Loucy (cell line): Measurements from ENCODE around the gene KCTD11.

ENCODE experiments used
- H2AFZ ChIP-seq: fragments of 200-600 bp; sonication (generic); 2 replicates; pipeline ENCODE4 v1.6.0; 2016; ENCODE audit warnings: antibody characterized with exemption, mild to moderate bottlenecking, low read length, moderate library complexity
- H3F3A ChIP-seq: fragments of 200-600 bp; 2 replicates; pipeline ENCODE4 v1.6.0; 2016; ENCODE audit warnings: antibody characterized with exemption, low read depth, mild to moderate bottlenecking
- H3K27me3 ChIP-seq: fragments of 200-600 bp; sonication (generic); 2 replicates; pipeline ENCODE4 v1.6.1; 2014; ENCODE audit warnings: low read length, mild to moderate bottlenecking; ENCODE audit not compliant: insufficient read depth, poor library complexity, severe bottlenecking
- H3K36me3 ChIP-seq: fragments of 200-600 bp; sonication (generic); 2 replicates; pipeline ENCODE4 v1.6.1; 2016; ENCODE audit warnings: low read length; ENCODE audit not compliant: insufficient read depth
- H3K4me1 ChIP-seq: fragments of 200-600 bp; sonication (generic); 2 replicates; pipeline ENCODE4 v1.5.1; 2014; ENCODE audit warnings: low read length, mild to moderate bottlenecking; ENCODE audit not compliant: insufficient read depth, poor library complexity, severe bottlenecking
- H3K4me2 ChIP-seq: fragments of 200-600 bp; sonication (generic); 2 replicates; pipeline ENCODE4 v1.6.0; 2014; ENCODE audit warnings: antibody characterized with exemption, low read length, low read depth, mild to moderate bottlenecking; ENCODE audit not compliant: poor library complexity, severe bottlenecking
- H3K4me3 ChIP-seq: fragments of 200-600 bp; sonication (generic); 2 replicates; pipeline ENCODE4 v1.5.1; 2014; ENCODE audit warnings: low read length, mild to moderate bottlenecking, mixed read lengths; ENCODE audit not compliant: poor library complexity, severe bottlenecking
- H3K79me2 ChIP-seq: fragments of 200-600 bp; sonication (generic); 2 replicates; pipeline ENCODE4 v1.6.1; 2014; ENCODE audit warnings: low read length; ENCODE audit not compliant: insufficient read depth
- H3K9ac ChIP-seq: fragments of 200-600 bp; sonication (generic); 2 replicates; pipeline ENCODE4 v1.6.0; 2014; ENCODE audit warnings: mild to moderate bottlenecking, low read depth, low read length, moderate library complexity; ENCODE audit not compliant: poor library complexity, severe bottlenecking
- H3K9me2 ChIP-seq: fragments of 200-600 bp; sonication (generic); replicated peaks from 2 replicates; pipeline ENCODE4 v1.6.1; 2016; ENCODE audit warnings: low read depth, low read length, mixed read lengths
- H3K9me3 ChIP-seq: fragments of 200-600 bp; sonication (generic); 2 replicates; pipeline ENCODE4 v1.6.1; 2014; ENCODE audit warnings: mild to moderate bottlenecking, antibody characterized with exemption, low read length, low read depth; ENCODE audit not compliant: insufficient read depth
- H4K20me1 ChIP-seq: fragments of 200-600 bp; sonication (generic); 2 replicates; pipeline ENCODE4 v1.6.0; 2014; ENCODE audit warnings: antibody characterized with exemption, low read length, mild to moderate bottlenecking; ENCODE audit not compliant: insufficient read depth, poor library complexity, severe bottlenecking
- EZH2phosphoT487 ChIP-seq: fragments of 200-600 bp; IDR thresholded peaks from 2 replicates; pipeline ENCODE4 v1.6.1; 2018; ENCODE audit warnings: antibody characterized with exemption, mild to moderate bottlenecking, moderate library complexity, borderline replicate concordance
- TF ChIP-seq, protein P1 (sequence below): fragments of 200-600 bp; sonication (generic); conservative IDR thresholded peaks from 2 replicates; pipeline ENCODE4 v1.5.1; 2014; ENCODE audit warnings: mild to moderate bottlenecking, antibody characterized with exemption, low read length

The KCTD11 gene

GRCh38 chr17:7388856-7389255 is 36.9 kb downstream of the KCTD11 start:
- no peaks in the 10 kb centered on the region for H3K79me2 ChIP-seq
- H3K9me3 ChIP-seq = no peaks in the 10 kb centered on the region
- no peak overlapping the region for H3K4me3 ChIP-seq
- no peaks in the 10 kb centered on the region for H3F3A ChIP-seq
- no peaks in the 10 kb centered on the region for H3K36me3 ChIP-seq
- no peaks in the 10 kb centered on the region for H3K9me2 ChIP-seq
- no peak for TF ChIP-seq EZH2phosphoT487
- TF ChIP-seq, protein P1, sequence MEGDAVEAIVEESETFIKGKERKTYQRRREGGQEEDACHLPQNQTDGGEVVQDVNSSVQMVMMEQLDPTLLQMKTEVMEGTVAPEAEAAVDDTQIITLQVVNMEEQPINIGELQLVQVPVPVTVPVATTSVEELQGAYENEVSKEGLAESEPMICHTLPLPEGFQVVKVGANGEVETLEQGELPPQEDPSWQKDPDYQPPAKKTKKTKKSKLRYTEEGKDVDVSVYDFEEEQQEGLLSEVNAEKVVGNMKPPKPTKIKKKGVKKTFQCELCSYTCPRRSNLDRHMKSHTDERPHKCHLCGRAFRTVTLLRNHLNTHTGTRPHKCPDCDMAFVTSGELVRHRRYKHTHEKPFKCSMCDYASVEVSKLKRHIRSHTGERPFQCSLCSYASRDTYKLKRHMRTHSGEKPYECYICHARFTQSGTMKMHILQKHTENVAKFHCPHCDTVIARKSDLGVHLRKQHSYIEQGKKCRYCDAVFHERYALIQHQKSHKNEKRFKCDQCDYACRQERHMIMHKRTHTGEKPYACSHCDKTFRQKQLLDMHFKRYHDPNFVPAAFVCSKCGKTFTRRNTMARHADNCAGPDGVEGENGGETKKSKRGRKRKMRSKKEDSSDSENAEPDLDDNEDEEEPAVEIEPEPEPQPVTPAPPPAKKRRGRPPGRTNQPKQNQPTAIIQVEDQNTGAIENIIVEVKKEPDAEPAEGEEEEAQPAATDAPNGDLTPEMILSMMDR = no peak
- H3K4me1 ChIP-seq = peaks cover 6% of the 10 kb centered on the region
- no peak overlapping the region for H3K9ac ChIP-seq
- H3K27me3 ChIP-seq = no peaks in the 10 kb centered on the region
- no peak overlapping the region for H3K4me2 ChIP-seq
- H4K20me1 ChIP-seq = no peaks in the 10 kb centered on the region
- H2AFZ ChIP-seq = no peak overlapping the region

DNA sequence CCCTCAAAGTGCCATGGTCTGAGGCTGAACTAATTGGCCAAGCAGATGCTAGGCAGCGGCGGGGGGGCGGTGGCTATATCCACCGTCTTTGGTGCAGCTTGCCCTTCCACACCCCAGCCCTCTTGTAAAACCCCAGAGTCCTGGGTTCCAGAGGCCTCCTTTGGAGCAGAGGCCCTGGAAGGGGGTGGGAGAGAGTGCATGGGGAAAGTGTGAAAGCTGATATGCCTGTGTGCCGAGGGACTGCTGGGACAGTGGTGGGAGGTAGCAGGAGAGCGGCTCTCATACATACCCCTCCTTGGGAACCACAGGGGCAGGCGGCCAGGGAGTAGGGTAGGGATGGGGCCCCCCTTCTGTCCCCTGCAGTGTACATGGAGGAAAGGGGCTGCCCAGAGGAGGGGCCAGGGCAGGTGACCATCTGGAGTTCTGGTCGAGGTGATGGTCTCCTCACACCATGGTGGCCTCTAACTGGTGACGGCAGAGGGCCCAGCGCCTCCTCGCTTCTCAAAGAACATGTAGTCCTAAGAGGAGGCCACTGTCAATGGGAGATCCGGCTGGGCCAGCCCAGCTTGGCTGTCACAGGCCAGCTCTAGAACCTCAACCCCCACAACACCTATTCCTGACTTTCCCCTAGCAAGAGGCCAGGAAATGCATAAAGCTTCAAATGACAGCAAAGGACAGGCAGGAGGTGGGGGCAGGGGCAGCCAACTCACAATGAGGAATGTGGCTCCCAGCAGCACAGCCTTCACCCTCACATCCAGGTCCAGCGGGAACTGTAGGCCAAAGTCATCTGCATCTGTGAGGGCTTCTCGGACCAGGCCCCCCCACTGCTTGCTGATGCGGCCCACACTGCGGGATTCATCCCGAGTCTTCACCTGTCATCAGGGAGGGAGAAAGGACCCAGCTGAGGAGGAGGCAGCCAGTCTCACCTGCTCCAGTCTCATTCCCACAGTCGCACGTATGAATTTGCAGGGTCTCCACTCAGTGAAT is 38.3 kb downstream of the KCTD11 start:
- Histone ChIP-seq H3K4me1 (peaks cover 14% of the 10 kb centered on the region), H3K4me2 (no peak overlapping the region), H3K9me2 (no peaks in the 10 kb centered on the region), H3K79me2 (no peaks in the 10 kb centered on the region), H3K27me3 (no peaks in the 10 kb centered on the region), H4K20me1 (no peaks in the 10 kb centered on the region), H3K9me3 (no peaks in the 10 kb centered on the region), H3K4me3 (no peak overlapping the region), H3F3A (no peaks in the 10 kb centered on the region), H3K9ac (no peak overlapping the region), H3K36me3 (no peaks in the 10 kb centered on the region), H2AFZ (no peak overlapping the region)
- TF ChIP-seq EZH2phosphoT487 = no peak

DNA sequence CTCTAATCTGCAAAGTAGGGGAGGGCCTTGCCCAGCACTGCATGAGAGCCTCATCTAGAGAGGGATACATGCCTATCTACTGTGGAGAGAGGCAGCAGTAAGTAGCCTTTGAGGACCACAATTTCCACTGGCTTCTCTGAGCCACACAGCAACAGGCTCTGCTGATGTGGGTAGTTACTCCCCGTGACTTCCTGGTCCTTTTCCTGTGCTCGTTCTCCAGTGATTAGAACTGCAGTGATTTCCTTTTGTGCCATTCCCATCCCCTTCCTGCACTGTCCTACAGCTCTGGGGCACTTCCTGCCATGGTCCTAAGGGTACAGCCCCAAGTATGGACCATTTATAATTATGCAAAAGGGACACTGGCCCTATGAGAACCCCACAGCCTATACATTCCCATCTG is 39.3 kb downstream of the KCTD11 start:
- no peaks in the 10 kb centered on the region for H4K20me1 ChIP-seq

More for the DNA sequence above, 39.3 kb downstream of the KCTD11 start:
- Histone ChIP-seq H3F3A (no peaks in the 10 kb centered on the region), H3K9me3 (no peaks in the 10 kb centered on the region), H3K79me2 (no peaks in the 10 kb centered on the region), H3K9ac (no peak overlapping the region), H3K4me3 (no peak overlapping the region), H3K9me2 (no peaks in the 10 kb centered on the region), H3K36me3 (no peaks in the 10 kb centered on the region), H3K4me1 (peaks cover 14% of the 10 kb centered on the region), H2AFZ (no peak overlapping the region), H3K4me2 (no peak overlapping the region), H3K27me3 (no peaks in the 10 kb centered on the region)
- TF ChIP-seq EZH2phosphoT487 = no peak
- TF ChIP-seq, protein P1 = no peak
